H9 (cell line): ENCODE measurements around the gene ROR1. TPM values are rescaled to one million over a fixed set of nuclear protein-coding genes. Genes with fewer than 3 reads are reported as not detected.

Experiments used
- DNase-seq: peaks from one replicate; pipeline ENCODE4 v3.0.0-alpha.2; 2017
- H2AFZ ChIP-seq: one replicate; pipeline ENCODE4 v1.6.1; 2013; ENCODE audit warnings: mild to moderate bottlenecking, low read length, control low read depth, moderate library complexity
- H2AK5ac ChIP-seq: 2 replicates; pipeline ENCODE4 v1.6.1; 2013; ENCODE audit warnings: low read length, control low read depth, mixed read lengths; ENCODE audit not compliant: insufficient read length
- H2BK120ac ChIP-seq: one replicate; pipeline ENCODE4 v1.6.1; 2013; ENCODE audit warnings: low read depth, mild to moderate bottlenecking, low read length, control low read depth, inconsistent platforms; ENCODE audit not compliant: poor library complexity, severe bottlenecking
- H2BK12ac ChIP-seq: 2 replicates; pipeline ENCODE4 v1.6.1; 2013; ENCODE audit warnings: low read length, control low read depth, mixed read lengths, low read depth; ENCODE audit not compliant: insufficient read length
- H2BK15ac ChIP-seq: 2 replicates; pipeline ENCODE4 v1.6.1; 2013; ENCODE audit warnings: low read depth, low read length, control low read depth
- H2BK20ac ChIP-seq: one replicate; pipeline ENCODE4 v1.6.1; 2013; ENCODE audit warnings: low read depth, mild to moderate bottlenecking, low read length, control low read depth, inconsistent platforms; ENCODE audit not compliant: poor library complexity, severe bottlenecking
- H2BK5ac ChIP-seq: 2 replicates; pipeline ENCODE4 v1.6.1; 2013; ENCODE audit warnings: low read length, control low read depth, mixed read lengths; ENCODE audit not compliant: insufficient read length
- H3K14ac ChIP-seq: 2 replicates; pipeline ENCODE4 v1.6.1; 2013; ENCODE audit warnings: low read length, control low read depth; ENCODE audit not compliant: insufficient read depth
- H3K18ac ChIP-seq: 2 replicates; pipeline ENCODE4 v1.6.1; 2013; ENCODE audit warnings: low read depth, mild to moderate bottlenecking, mixed read lengths, low read length, control low read depth; ENCODE audit not compliant: insufficient read length
- H3K23ac ChIP-seq: 2 replicates; pipeline ENCODE4 v1.6.1; 2013; ENCODE audit warnings: low read length, control low read depth, mixed read lengths, low read depth; ENCODE audit not compliant: insufficient read length
- H3K23me2 ChIP-seq: 2 replicates; pipeline ENCODE4 v1.6.1; 2013; ENCODE audit warnings: low read depth, mild to moderate bottlenecking, mixed read lengths, low read length, control low read depth; ENCODE audit not compliant: insufficient read length, poor library complexity, severe bottlenecking
- H3K27ac ChIP-seq: 2 replicates; pipeline ENCODE4 v1.5.1; 2013; ENCODE audit warnings: low read length, control low read depth, mixed read lengths, low read depth; ENCODE audit not compliant: insufficient read length
- H3K27me3 ChIP-seq: 2 replicates; pipeline ENCODE4 v1.6.1; 2013; ENCODE audit warnings: low read length, control low read depth, inconsistent platforms; ENCODE audit not compliant: insufficient read depth
- H3K4ac ChIP-seq: 2 replicates; pipeline ENCODE4 v1.6.1; 2013; ENCODE audit warnings: low read depth, mild to moderate bottlenecking, control low read depth, inconsistent platforms, low read length, moderate library complexity
- H3K4me1 ChIP-seq: 2 replicates; pipeline ENCODE4 v1.6.1; 2013; ENCODE audit warnings: low read length, control low read depth, inconsistent platforms; ENCODE audit not compliant: insufficient read depth
- H3K4me2 ChIP-seq: 2 replicates; pipeline ENCODE4 v1.6.1; 2013; ENCODE audit warnings: low read length, control low read depth, mixed read lengths; ENCODE audit not compliant: insufficient read length, insufficient read depth
- H3K56ac ChIP-seq: 2 replicates; pipeline ENCODE4 v1.6.1; 2013; ENCODE audit warnings: low read depth, mild to moderate bottlenecking, mixed read lengths, low read length, control low read depth; ENCODE audit not compliant: insufficient read length
- H3K79me1 ChIP-seq: 2 replicates; pipeline ENCODE4 v1.6.1; 2013; ENCODE audit warnings: low read depth, mild to moderate bottlenecking, moderate library complexity, low read length, control low read depth, inconsistent platforms; ENCODE audit not compliant: insufficient read depth, poor library complexity, severe bottlenecking
- H3K79me2 ChIP-seq: 2 replicates; pipeline ENCODE4 v1.6.1; 2013; ENCODE audit warnings: low read length, control low read depth, inconsistent platforms; ENCODE audit not compliant: insufficient read depth
- H3K9ac ChIP-seq: 2 replicates; pipeline ENCODE4 v1.6.1; 2013; ENCODE audit warnings: low read length, control low read depth, mixed read lengths; ENCODE audit not compliant: insufficient read length; ENCODE audit errors: extremely low read depth
- H3K9me3 ChIP-seq: one replicate; pipeline ENCODE4 v1.6.1; 2013; ENCODE audit warnings: low read depth, low read length, inconsistent platforms; ENCODE audit not compliant: control insufficient read depth
- H3T11ph ChIP-seq: one replicate; pipeline ENCODE4 v1.6.1; 2013; ENCODE audit warnings: mild to moderate bottlenecking, low read length, control low read depth, inconsistent platforms
- H4K20me1 ChIP-seq: one replicate; pipeline ENCODE4 v1.6.1; 2013; ENCODE audit not compliant: control insufficient read depth, insufficient read length, insufficient read depth
- H4K5ac ChIP-seq: 2 replicates; pipeline ENCODE4 v1.6.1; 2013; ENCODE audit warnings: low read depth, mild to moderate bottlenecking, mixed read lengths, low read length, control low read depth; ENCODE audit not compliant: insufficient read length
- H4K8ac ChIP-seq: replicated peaks from 2 replicates; pipeline ENCODE4 v1.6.1; 2013; ENCODE audit warnings: low read length, control low read depth, mixed read lengths, low read depth; ENCODE audit not compliant: insufficient read length
- H4K91ac ChIP-seq: 2 replicates; pipeline ENCODE4 v1.6.1; 2013; ENCODE audit warnings: low read depth, mild to moderate bottlenecking, moderate library complexity, mixed read lengths, low read length, control low read depth; ENCODE audit not compliant: insufficient read length
- H3K27ac Mint-ChIP-seq, 3 experiments: 2 replicates in 2 of 3; 3 replicates in 1 of 3; pipeline ENCODE4 v1.8.0; 2020 to 2021; ENCODE audit warnings: mixed read lengths in 3 of 3, mild to moderate bottlenecking in 1 of 3, moderate library complexity in 1 of 3
- H3K27me3 Mint-ChIP-seq: 2 replicates; pipeline ENCODE4 v1.8.0; 2021; ENCODE audit warnings: low read depth, mild to moderate bottlenecking, moderate library complexity, mixed read lengths
- H3K36me3 Mint-ChIP-seq, 3 experiments: 2 replicates in 2 of 3; 3 replicates in 1 of 3; pipeline ENCODE4 v1.8.0; 2020 to 2021; ENCODE audit warnings: low read depth in 3 of 3, mixed read lengths in 3 of 3; ENCODE audit not compliant: insufficient read depth in 1 of 3
- H3K4me1 Mint-ChIP-seq, 2 experiments: 2 replicates each; pipeline ENCODE4 v1.8.0; 2020; ENCODE audit warnings: mixed read lengths in 2 of 2
- H3K4me3 Mint-ChIP-seq, 2 experiments: 2 replicates in 1 of 2; 3 replicates in 1 of 2; pipeline ENCODE4 v1.8.0; 2020 to 2021; ENCODE audit warnings: mild to moderate bottlenecking in 2 of 2, mixed read lengths in 2 of 2, moderate library complexity in 1 of 2
- H3K9me3 Mint-ChIP-seq, 2 experiments: 2 replicates in 1 of 2; 3 replicates in 1 of 2; pipeline ENCODE4 v1.8.0; 2020; ENCODE audit warnings: mild to moderate bottlenecking in 2 of 2, mixed read lengths in 2 of 2, moderate library complexity in 1 of 2
- WGBS: extraction: QIAGEN DNeasy Blood & Tissue Kit; methylation state at CpG from one replicate; pipeline ENCODE4 v1.1.7; 2013; ENCODE audit warnings: missing lambda C conversion rate, low lambda C conversion rate, mixed read lengths; ENCODE audit not compliant: insufficient read length; ENCODE audit errors: extremely low coverage; 5-methylcytosine and 5-hydroxymethylcytosine counted together
- total RNA-seq: library from RNA; stranded (reverse); gene quantifications from 2 replicates; pipeline ENCODE4 v1.2.1, GENCODE V29; 2021
- TF ChIP-seq, protein P1 (sequence below): fragments of 200-600 bp; sonication (generic); conservative IDR thresholded peaks from 3 replicates; pipeline ENCODE4 v1.8.0; 2021; ENCODE audit warnings: antibody characterized with exemption, mild to moderate bottlenecking

Gene ROR1
- total RNA-seq, 1 experiment from 2014 or later: 75.9 TPM

DNA sequence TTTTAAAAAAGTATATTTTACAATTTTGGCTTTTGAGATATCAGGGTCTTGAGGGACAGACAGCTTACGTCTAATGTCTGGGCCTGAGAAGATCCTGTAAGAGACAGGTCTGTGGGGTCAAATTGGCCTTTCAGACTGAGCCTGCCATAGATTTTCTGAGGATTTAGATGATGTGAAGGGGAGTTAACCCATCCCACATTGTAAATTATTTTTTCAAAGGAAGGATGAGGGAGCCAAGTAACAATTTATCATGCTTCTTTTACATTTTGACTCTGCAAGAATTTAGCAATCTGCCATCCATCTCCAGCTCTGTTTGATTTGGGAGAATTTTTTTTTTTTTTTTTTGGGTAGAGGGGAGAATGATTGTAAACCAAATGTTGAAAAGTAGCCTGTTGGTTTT, 160.9 kb downstream of the ROR1 start:
- Mint-ChIP-seq H3K9me3 (no peaks in the 10 kb centered on the region), H3K4me1 (peaks cover 10 to 24% of the 10 kb centered on the region in 2 experiments)

More for the DNA sequence above, 160.9 kb downstream of the ROR1 start:
- H3K18ac ChIP-seq: no peak overlapping the region
- H3K27ac ChIP-seq: no peak overlapping the region
- H2AFZ ChIP-seq: no peak overlapping the region
- no peak overlapping the region for H3K9ac ChIP-seq
- H3K23ac ChIP-seq: no peak overlapping the region
- no peak for DNase-seq
- H3K4me2 ChIP-seq: no peak overlapping the region
- no peaks in the 10 kb centered on the region for H3K23me2 ChIP-seq
- no peaks in the 10 kb centered on the region for H3K9me3 ChIP-seq
- no CpG with 5 or more reads among the region's 1 CpG for WGBS
- H3K4me1 ChIP-seq: peaks cover 5% of the 10 kb centered on the region
- H3K79me1 ChIP-seq: peaks cover 19% of the 10 kb centered on the region
- H4K20me1 ChIP-seq: no peaks in the 10 kb centered on the region
- no peak overlapping the region for H3K4me3 Mint-ChIP-seq
- H3K27me3 ChIP-seq: no peaks in the 10 kb centered on the region
- peaks cover 13% of the 10 kb centered on the region; the same call in 1 of the 2 replicates for H3K79me2 ChIP-seq
- no peak overlapping the region for H2BK15ac ChIP-seq
- H4K8ac ChIP-seq: no peak overlapping the region
- H4K5ac ChIP-seq: no peak overlapping the region
- H3K14ac ChIP-seq: no peak overlapping the region
- no peak overlapping the region for H2BK120ac ChIP-seq
- TF ChIP-seq, protein P1, sequence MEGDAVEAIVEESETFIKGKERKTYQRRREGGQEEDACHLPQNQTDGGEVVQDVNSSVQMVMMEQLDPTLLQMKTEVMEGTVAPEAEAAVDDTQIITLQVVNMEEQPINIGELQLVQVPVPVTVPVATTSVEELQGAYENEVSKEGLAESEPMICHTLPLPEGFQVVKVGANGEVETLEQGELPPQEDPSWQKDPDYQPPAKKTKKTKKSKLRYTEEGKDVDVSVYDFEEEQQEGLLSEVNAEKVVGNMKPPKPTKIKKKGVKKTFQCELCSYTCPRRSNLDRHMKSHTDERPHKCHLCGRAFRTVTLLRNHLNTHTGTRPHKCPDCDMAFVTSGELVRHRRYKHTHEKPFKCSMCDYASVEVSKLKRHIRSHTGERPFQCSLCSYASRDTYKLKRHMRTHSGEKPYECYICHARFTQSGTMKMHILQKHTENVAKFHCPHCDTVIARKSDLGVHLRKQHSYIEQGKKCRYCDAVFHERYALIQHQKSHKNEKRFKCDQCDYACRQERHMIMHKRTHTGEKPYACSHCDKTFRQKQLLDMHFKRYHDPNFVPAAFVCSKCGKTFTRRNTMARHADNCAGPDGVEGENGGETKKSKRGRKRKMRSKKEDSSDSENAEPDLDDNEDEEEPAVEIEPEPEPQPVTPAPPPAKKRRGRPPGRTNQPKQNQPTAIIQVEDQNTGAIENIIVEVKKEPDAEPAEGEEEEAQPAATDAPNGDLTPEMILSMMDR: no peak
- H4K91ac ChIP-seq: no peak overlapping the region
- no peaks in the 10 kb centered on the region; a peak in 1 of 7 replicates for H3K36me3 Mint-ChIP-seq
- no peak overlapping the region for H3K4ac ChIP-seq
- no peak overlapping the region; a peak in 1 of 7 replicates for H3K27ac Mint-ChIP-seq
- no peak overlapping the region for H2BK5ac ChIP-seq
- no peak overlapping the region for H2BK20ac ChIP-seq
- no peak overlapping the region for H2AK5ac ChIP-seq
- no peaks in the 10 kb centered on the region for H3K27me3 Mint-ChIP-seq
- no peak overlapping the region for H3T11ph ChIP-seq
- no peak overlapping the region for H2BK12ac ChIP-seq
- H3K56ac ChIP-seq: no peak overlapping the region
